HEK293 (cell line): Measurements from ENCODE around the gene ABAT.

Experiments
- CTCF ChIA-PET: fragments of 350-600 bp; formaldehyde crosslinking; extraction: SDS; loops from one replicate; lab custom pipeline; 2021; ENCODE audit warnings: antibody characterized with exemption; lab: Yijun Ruan, JAX
- POLR2A ChIA-PET: fragments of 300-600 bp; formaldehyde crosslinking; extraction: SDS; loops from one replicate; lab custom pipeline; 2020; ENCODE audit warnings: antibody characterized with exemption, inconsistent platforms; lab: Yijun Ruan, JAX
- H3K27ac ChIP-seq: fragments of 200-500 bp; sonication (Bioruptor generic); 2 replicates; pipeline ENCODE4 v1.5.1; 2014; ENCODE audit warnings: low read depth, low read length, control low read depth, inconsistent platforms; ENCODE audit errors: extremely low read depth
- H3K36me3 ChIP-seq, 2 experiments: fragments of 200-500 bp in 1 of 2; sonication (Bioruptor generic) in 1 of 2; 1 replicate in 1 of 2; 2 replicates in 1 of 2; pipeline ENCODE4 v1.5.1; 2014 to 2017; ENCODE audit warnings: inconsistent platforms in 2 of 2, low read length in 2 of 2; ENCODE audit not compliant: control insufficient read depth in 2 of 2, insufficient read depth in 1 of 2
- H3K4me1 ChIP-seq: fragments of 200-500 bp; sonication (Bioruptor generic); 2 replicates; pipeline ENCODE4 v1.5.1; 2014; ENCODE audit warnings: mild to moderate bottlenecking, low read length, inconsistent platforms; ENCODE audit not compliant: control insufficient read depth, insufficient read depth
- H3K4me3 ChIP-seq: 2 replicates; pipeline ENCODE4 v1.5.1; 2011; ENCODE audit warnings: low read depth, mild to moderate bottlenecking, control low read depth, low read length, moderate library complexity
- H3K9me3 ChIP-seq: fragments of 200-500 bp; sonication (Bioruptor generic); 2 replicates; pipeline ENCODE4 v1.5.1; 2014; ENCODE audit warnings: low read depth, low read length, inconsistent platforms; ENCODE audit not compliant: control insufficient read depth, insufficient read depth
- HOXD13 ChIP-seq: sonication (generic); formaldehyde crosslinking; IDR thresholded peaks from 2 replicates; pipeline ENCODE4 v1.8.0; 2022; ENCODE audit warnings: missing genetic modification reagents, borderline replicate concordance
- PRDM1 ChIP-seq: fragments of 450-650 bp; formaldehyde crosslinking; IDR thresholded peaks from 2 replicates; pipeline ENCODE4; 2016; ENCODE audit warnings: missing biosample characterization, missing genetic modification characterization
- REPIN1 ChIP-seq: fragments of 450-650 bp; formaldehyde crosslinking; IDR thresholded peaks from 2 replicates; pipeline ENCODE4 v1.5.1; 2017; ENCODE audit warnings: missing biosample characterization, missing genetic modification characterization, low read depth
- ZBTB10 ChIP-seq: fragments of 450-650 bp; formaldehyde crosslinking; IDR thresholded peaks from 2 replicates; pipeline ENCODE4 v1.5.1; 2016; ENCODE audit warnings: missing biosample characterization, missing genetic modification characterization
- ZBTB20 ChIP-seq: fragments of 450-650 bp; formaldehyde crosslinking; IDR thresholded peaks from 2 replicates; pipeline ENCODE4 v1.5.1; 2016; ENCODE audit warnings: missing biosample characterization, missing genetic modification characterization
- ZFP3 ChIP-seq: fragments of 450-650 bp; formaldehyde crosslinking; IDR thresholded peaks from 2 replicates; pipeline ENCODE4 v1.5.1; 2016; ENCODE audit warnings: low read depth, missing biosample characterization, missing genetic modification characterization
- ZFP41 ChIP-seq: fragments of 450-650 bp; formaldehyde crosslinking; IDR thresholded peaks from 2 replicates; pipeline ENCODE4 v1.5.1; 2016; ENCODE audit warnings: missing biosample characterization, missing genetic modification characterization, borderline replicate concordance
- ZNF146 ChIP-seq: fragments of 450-650 bp; formaldehyde crosslinking; IDR thresholded peaks from 2 replicates; pipeline ENCODE4 v1.5.1; 2016; ENCODE audit warnings: missing biosample characterization, missing genetic modification characterization
- ZNF362 ChIP-seq: fragments of 450-650 bp; formaldehyde crosslinking; IDR thresholded peaks from 2 replicates; pipeline ENCODE4 v1.5.1; 2016; ENCODE audit warnings: missing biosample characterization, missing genetic modification characterization
- ZNF426 ChIP-seq: fragments of 450-650 bp; formaldehyde crosslinking; IDR thresholded peaks from 2 replicates; pipeline ENCODE4 v1.5.1; 2017; ENCODE audit warnings: missing biosample characterization, missing genetic modification characterization, mild to moderate bottlenecking, inconsistent platforms, moderate library complexity
- ZNF530 ChIP-seq: fragments of 450-650 bp; formaldehyde crosslinking; IDR thresholded peaks from 2 replicates; pipeline ENCODE4 v1.5.1; 2016; ENCODE audit warnings: low read depth, missing biosample characterization, missing genetic modification characterization
- ZNF544 ChIP-seq: fragments of 450-650 bp; formaldehyde crosslinking; IDR thresholded peaks from 2 replicates; pipeline ENCODE4 v1.5.0; 2017; ENCODE audit warnings: missing biosample characterization, missing genetic modification characterization
- ZNF549 ChIP-seq: fragments of 450-650 bp; IDR thresholded peaks from 2 replicates; pipeline ENCODE4 v1.5.1; 2018; ENCODE audit warnings: missing biosample characterization, missing genetic modification characterization, mild to moderate bottlenecking, inconsistent platforms, moderate library complexity
- ZNF76 ChIP-seq: fragments of 450-650 bp; formaldehyde crosslinking; IDR thresholded peaks from 2 replicates; pipeline ENCODE4; 2016; ENCODE audit warnings: low read depth, missing biosample characterization, missing genetic modification characterization, borderline replicate concordance
- ZSCAN30 ChIP-seq: fragments of 450-650 bp; IDR thresholded peaks from 2 replicates; pipeline ENCODE4 v1.5.1; 2018; ENCODE audit warnings: missing biosample characterization, mild to moderate bottlenecking, missing genetic modification characterization, moderate library complexity
- TF ChIP-seq, protein P1 (sequence below): fragments of 450-650 bp; formaldehyde crosslinking; IDR thresholded peaks from 2 replicates; pipeline ENCODE4 v1.5.1; 2017; ENCODE audit warnings: missing biosample characterization, missing genetic modification characterization

ABAT gene

GRCh38 chr16:8768283-8768682 is 93.9 kb downstream of the ABAT start:
- Histone ChIP-seq H3K36me3 (peaks cover 0 to 28% of the 10 kb centered on the region in 2 experiments; a peak in 1 of 3 replicates), H3K9me3 (no peaks in the 10 kb centered on the region), H3K27ac (no peak overlapping the region), H3K4me3 (no peak overlapping the region), H3K4me1 (no peaks in the 10 kb centered on the region)
- no peak for TF ChIP-seq ZNF549
- no peak for TF ChIP-seq ZFP3 (tag by site-specific recombination)
- no peak for TF ChIP-seq ZNF530 (tag by site-specific recombination)
- TF ChIP-seq ZBTB10: no peak
- TF ChIP-seq ZNF146 (tag by site-specific recombination): no peak
- no peak for TF ChIP-seq ZFP41 (tag by site-specific recombination)
- TF ChIP-seq, protein P1, sequence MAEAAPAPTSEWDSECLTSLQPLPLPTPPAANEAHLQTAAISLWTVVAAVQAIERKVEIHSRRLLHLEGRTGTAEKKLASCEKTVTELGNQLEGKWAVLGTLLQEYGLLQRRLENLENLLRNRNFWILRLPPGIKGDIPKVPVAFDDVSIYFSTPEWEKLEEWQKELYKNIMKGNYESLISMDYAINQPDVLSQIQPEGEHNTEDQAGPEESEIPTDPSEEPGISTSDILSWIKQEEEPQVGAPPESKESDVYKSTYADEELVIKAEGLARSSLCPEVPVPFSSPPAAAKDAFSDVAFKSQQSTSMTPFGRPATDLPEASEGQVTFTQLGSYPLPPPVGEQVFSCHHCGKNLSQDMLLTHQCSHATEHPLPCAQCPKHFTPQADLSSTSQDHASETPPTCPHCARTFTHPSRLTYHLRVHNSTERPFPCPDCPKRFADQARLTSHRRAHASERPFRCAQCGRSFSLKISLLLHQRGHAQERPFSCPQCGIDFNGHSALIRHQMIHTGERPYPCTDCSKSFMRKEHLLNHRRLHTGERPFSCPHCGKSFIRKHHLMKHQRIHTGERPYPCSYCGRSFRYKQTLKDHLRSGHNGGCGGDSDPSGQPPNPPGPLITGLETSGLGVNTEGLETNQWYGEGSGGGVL (tag by site-specific recombination): no peak
- no peak for TF ChIP-seq HOXD13 (CRISPR knock-in tag)
- no peak for TF ChIP-seq ZNF544 (tag by site-specific recombination)
- no peak for TF ChIP-seq ZBTB20 (tag by site-specific recombination)
- TF ChIP-seq REPIN1 (tag by site-specific recombination): no peak
- TF ChIP-seq ZNF362 (tag by site-specific recombination): no peak
- ChIA-PET POLR2A (no interaction called here), CTCF (interaction anchor here (0.6 kb wide), 1 partner anchor 118 kb away, joined by 3 read pairs; no protein-coding TSS in a partner anchor)

DNA sequence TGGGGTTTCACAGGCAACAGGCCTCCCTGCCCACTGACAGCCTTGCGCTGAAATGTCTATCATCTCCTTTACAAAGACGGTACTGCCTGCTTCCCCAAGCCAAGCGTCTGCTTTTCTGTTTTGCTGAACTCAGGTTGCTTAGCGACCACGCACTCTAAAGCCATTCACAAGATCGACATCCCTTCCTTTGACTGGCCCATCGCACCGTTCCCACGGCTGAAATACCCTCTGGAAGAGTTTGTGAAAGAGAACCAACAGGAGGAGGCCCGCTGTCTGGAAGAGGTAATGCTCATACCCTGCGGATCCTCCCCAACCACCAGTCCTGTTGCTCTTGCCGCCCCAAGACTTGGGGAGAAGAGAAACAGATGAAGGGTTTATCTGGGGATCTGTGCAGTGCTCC is 94.3 kb downstream of the ABAT start:
- H3K9me3 ChIP-seq: no peaks in the 10 kb centered on the region
- TF ChIP-seq ZNF426 (tag by site-specific recombination) (no peak), ZBTB20 (tag by site-specific recombination) (no peak)
- H3K36me3 ChIP-seq: peaks cover 0 to 31% of the 10 kb centered on the region in 2 experiments; a peak in 1 of 3 replicates
- CTCF ChIA-PET: no interaction called here
- no peaks in the 10 kb centered on the region for H3K4me1 ChIP-seq
- POLR2A ChIA-PET: no interaction called here
- H3K27ac ChIP-seq: no peak overlapping the region
- no peak overlapping the region for H3K4me3 ChIP-seq

DNA sequence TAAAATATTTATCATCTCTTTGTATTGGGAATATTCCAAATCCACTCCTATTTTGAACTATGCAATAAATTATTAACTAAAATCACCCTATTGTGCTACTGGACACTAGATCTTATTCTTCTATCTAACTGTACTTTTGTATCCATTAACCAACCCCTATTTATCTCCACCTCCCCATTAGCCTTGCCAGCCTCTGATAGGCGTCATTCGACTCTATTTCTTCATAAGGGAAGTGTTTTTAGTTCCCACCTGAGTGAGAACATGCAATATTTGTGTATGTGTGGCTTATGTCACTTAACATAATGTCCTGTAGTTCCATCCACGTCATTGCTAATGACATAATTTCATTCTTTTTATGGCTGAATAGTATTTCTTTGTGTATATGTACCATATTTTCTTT is 99.1 kb downstream of the ABAT start:
- Histone ChIP-seq H3K27ac (no peak overlapping the region), H3K9me3 (no peaks in the 10 kb centered on the region), H3K4me1 (no peaks in the 10 kb centered on the region), H3K36me3 (peaks cover 0 to 53% of the 10 kb centered on the region in 2 experiments; a peak in 1 of 3 replicates), H3K4me3 (no peak overlapping the region)
- ChIA-PET POLR2A (no interaction called here), CTCF (no interaction called here)
- TF ChIP-seq HOXD13 (CRISPR knock-in tag) (no peak), ZNF76 (tag by site-specific recombination) (no peak), PRDM1 (no peak), ZSCAN30 (tag by site-specific recombination) (no peak)
